Measurements from ENCODE around the gene ETS2.

ETS2 gene

DNA sequence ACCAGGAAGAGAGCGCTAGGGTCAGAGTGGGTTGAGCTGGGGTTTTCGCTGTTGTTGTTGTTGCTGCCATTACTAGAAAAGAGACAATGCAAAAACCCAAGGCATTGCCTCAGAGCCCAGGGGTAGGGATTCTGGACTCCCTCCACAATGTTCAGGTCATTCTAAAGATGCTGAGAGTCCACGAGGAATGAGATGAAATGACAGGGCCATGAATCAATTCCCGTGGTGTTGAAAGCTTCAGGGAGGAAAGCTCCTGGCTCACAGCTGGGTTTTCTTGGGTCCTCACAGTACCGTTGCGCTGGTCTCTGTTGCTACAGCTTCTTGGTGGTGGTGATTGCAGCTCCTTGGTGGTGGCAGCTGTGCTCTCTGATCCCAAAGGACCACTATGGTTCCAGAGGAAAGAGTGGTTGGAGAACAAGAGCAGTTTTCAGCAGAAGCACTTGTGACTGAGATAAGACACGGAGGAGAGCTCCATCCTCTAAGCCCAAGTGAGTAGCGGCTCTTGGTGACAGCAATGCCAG is 58.2 kb downstream of the ETS2 start:
- no peak for DNase-seq

DNA sequence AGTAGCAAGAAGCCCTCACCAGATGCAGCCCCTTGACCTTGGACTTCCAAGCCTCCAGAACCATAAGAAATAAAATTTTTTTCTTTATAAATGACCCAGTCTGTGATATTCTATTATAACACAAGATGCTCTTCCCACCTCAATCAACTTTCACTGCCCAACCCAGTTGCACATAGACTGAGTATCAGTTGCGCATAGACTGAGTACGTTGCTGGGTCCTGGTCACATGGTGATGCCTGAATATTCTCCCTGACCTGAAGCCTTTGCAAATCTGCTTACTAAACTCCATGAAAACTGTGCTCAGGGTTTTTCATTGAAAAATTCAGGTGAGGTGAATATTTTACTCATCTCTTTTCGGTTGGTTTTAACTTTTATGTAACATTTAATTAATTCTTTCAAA is 59.2 kb downstream of the ETS2 start:
- no peak for DNase-seq

DNA sequence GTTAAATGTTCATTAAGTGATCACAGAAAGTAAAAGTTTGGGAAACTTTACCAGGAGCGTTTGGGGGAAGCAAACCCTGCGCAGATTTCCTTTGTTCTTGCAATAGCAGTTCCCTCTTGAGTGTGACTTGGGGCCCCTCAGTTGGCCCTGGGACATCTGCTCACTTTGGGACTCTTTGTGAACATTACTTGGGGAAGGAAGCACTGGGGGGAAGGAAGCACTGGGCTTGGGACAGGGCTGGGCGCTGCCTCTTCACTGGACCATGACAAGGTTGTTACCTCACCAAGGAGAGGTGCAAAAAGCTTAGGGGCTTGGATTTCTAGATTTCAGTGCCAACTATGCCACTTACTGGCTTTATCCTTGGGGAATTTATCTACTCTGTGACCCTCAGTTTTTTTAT is 63.5 kb downstream of the ETS2 start:
- DNase-seq, result no peak

DNA sequence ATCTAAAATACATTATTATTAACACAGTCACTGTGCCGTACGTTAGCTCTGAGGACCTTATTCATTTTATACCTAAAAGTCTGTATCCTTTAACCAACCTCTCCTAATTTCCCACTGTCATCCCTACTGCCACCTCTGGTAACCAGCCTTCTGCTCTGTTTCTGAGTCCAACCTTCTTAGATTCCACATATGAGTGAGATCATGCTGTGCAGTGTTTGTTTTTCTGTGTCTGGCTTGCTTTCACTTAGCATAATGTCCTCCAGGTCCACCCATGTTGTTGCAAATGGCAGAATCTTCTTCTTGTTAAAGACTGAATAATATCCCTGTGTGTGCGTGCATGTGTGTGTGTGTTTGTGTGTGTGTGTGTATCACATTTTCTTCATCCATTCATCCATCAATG is 64.2 kb downstream of the ETS2 start:
- DNase-seq, result no peak

Measured in activated CD4-positive, alpha-beta T cell treated with anti-CD3 and anti-CD28 coated beads, Interleukin-2, amount 50 U/mL, for 4 hours (primary cell).